ENCODE measurements around the gene BRI3BP. TPM values are rescaled to one million over a fixed set of nuclear protein-coding genes. Genes with fewer than 3 reads are reported as not detected.

BRI3BP gene, protein sequence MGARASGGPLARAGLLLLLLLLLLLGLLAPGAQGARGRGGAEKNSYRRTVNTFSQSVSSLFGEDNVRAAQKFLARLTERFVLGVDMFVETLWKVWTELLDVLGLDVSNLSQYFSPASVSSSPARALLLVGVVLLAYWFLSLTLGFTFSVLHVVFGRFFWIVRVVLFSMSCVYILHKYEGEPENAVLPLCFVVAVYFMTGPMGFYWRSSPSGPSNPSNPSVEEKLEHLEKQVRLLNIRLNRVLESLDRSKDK
- total RNA-seq: 3.4 TPM
- long read RNA-seq, full-length matches to known transcripts: 10 of 10 reads
- long read RNA-seq, partial matches to known transcripts: 0 of 10 reads
- long read RNA-seq, other reads (novel, unspliced or antisense): 0 of 10 reads

GRCh38 chr12:124993626-124994436 is at the start of gene BRI3BP:
BRI3BP (plus strand) TSS chr12:124993645; CDS start chr12:124993791, 146 bp downstream.
- intact Hi-C loops (cut with DNase I): no loop called here

DNA sequence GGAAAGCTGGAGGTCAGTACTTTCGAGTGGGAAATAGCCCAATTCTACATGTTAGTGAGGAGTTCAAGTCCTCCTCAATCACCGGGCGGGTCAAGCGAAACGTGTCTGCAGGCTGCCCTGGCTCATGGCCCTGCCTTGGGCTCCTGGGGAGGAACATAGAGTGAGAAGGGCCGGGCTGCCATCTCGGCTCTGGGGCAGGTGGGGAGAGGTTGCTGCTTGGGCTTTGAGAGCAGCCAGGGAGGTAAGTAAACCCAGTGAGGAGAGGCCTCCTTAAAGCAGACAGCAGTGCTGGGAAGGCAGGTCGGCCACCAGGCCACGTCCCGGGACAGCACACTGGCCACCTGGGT is 47.0 kb upstream of the BRI3BP start:
- intact Hi-C loops (cut with DNase I): no loop called here
- DNase-seq (ENCODE audit: low spot score): no peak

More at GRCh38 chr12:124993626-124994436, at the start of gene BRI3BP:
- no peak for DNase-seq (ENCODE audit: low spot score)

DNA sequence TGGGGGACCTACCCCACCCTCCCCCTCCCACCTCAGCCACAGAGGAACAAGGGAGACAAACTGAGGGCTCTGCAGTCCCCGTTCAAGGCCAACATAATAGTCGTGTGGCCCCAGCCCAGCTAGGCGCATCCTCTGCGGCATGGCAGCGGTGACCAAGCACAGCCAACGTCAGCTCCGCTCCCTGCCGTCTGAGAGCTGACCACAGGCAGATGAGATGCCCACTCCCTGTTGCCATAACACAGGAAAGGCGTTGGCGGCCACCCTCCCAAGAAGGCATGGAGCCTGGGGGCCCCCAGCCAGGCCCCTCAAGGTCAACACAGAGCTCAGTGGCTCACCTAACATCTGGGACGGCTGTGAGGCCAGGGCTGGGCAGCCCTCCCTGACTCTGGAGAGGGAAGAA is 46.4 kb upstream of the BRI3BP start:
- intact Hi-C loops (cut with DNase I): no loop called here
- DNase-seq (ENCODE audit: low spot score): no peak

GRCh38 chr12:124947561-124948398 is 45.7 kb upstream of the BRI3BP start:
- intact Hi-C loops (cut with DNase I): no loop called here
- DNase-seq (ENCODE audit: low spot score): no peak

DNA sequence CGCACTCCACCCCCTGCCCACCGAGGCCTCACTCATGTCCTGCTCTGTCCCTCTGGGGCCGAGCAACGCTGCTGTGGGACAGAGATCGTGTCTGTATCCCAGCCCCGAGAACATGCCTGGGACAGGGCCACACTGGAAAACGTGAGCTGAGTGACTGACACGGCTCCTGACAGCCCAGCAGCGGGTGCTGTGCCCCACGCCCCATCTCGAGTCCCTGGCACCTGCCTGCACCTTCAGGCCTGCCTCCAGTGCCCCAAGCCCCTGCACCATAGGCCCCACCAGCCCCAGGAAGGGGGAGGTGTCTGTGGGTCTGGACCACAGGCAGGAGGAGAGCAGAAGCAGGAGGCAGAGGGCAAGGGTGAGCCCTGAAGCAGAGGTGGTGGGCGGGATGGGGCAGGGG is 44.4 kb upstream of the BRI3BP start:
- no peak for DNase-seq (ENCODE audit: low spot score)
- intact Hi-C loops (cut with DNase I): no loop called here

GRCh38 chr12:124949779-124950728 is 43.4 kb upstream of the BRI3BP start:
- no peak for DNase-seq (ENCODE audit: low spot score)
- intact Hi-C loops (cut with DNase I): no loop called here

- intact Hi-C loops (cut with DNase I): no loop called here
- DNase-seq (ENCODE audit: low spot score): no peak
Measured at GRCh38 chr12:124952295-124952694, 41.1 kb upstream of the BRI3BP start.

DNA sequence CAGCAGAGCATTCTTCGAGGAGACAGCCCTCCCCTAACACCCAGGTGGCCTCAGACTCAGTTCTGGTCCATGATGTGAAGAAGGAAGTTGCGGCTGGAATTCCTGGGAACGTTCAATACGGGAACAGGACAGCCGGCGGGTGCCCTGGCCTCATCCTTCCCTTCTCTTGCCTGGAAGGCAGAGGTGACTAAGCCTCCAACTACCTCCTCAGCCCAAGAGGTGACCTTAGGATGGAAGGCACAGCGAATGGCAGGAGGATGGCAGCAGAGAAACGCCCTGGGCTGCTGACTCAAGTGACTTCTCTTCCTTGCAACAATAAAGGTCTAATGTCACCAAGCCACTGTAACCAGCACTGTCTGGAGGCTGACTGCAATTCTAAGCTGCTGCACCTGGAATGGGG is 40.6 kb upstream of the BRI3BP start:
- intact Hi-C loops (cut with DNase I): no loop called here
- no peak for DNase-seq (ENCODE audit: low spot score)

DNA sequence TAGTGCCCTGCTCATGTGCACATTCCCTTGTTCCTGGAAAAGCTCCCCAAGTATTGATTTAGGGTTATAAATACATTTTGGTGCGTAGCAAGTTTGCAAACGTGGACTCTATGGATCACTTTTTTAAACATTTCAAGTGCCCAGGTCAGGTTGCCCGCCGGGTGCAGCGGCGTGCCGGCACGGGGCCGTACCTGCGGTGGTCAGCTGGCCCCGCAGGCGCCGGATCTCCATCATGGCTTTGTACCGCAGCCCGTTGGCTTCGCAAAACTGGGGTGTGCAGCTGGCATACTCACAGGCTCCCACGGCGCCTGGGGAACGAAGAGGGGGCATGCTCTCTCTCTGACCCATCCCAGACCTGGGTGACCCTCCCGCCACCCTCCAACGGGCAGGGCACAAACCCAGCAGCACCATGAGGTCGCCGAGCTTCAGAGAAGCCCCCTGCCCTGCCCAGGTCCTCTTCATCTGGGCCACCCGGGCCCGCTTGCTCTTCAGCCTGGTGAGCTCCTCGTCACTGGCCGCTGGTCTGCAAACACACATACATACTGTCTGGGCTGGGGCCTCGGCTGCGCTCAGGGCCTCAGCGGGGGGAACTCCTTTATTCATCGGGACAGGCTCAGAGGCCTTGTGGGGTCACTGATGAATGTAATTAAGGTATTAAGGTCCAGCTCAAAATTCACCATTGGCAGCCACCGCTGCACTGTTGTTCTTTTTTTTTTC is 39.6 kb upstream of the BRI3BP start:
- intact Hi-C loops (cut with DNase I): no loop called here
- DNase-seq (ENCODE audit: low spot score): no peak

DNA sequence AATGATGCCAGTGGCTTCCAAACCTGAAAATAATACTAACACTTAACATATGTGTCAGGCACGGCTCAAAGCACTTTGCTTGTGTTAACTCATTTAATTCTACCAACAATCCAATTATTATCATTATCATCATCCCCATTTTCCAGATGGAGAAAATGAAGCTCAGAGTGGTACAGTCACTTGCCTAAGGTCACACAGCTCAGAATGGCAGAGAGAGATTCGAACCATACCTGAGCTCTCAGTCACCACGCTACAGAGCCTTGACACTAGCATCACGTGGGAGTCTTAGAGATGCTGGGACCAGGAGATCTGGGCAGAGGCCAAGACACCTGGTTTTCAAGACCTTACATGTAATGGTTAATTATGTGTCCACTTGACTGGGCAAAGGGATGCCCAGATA is 38.7 kb upstream of the BRI3BP start:
- no peak for DNase-seq (ENCODE audit: low spot score)

DNA sequence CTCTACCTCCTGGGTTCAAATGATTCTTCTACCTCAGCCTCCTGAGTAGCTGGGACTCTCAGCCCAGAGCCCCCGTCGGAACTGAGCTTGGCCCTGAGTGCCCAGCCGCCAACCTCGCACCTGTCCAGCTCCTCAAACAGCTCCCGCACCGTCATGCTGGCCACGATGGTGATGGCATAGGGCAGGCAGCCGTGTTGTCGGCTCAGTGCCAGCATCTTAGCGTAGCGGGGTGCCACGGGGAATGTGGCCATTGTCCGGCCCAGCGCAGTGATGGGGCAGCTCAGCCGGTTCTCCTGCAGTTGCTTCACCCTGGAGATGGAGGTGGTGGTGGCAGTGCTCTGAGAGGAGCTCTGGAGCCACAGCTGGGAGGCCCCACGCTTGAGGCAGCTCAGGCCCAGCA is 36.9 kb upstream of the BRI3BP start:
- no peak for DNase-seq (ENCODE audit: low spot score)
- intact Hi-C loops (cut with DNase I): no loop called here

More for the DNA sequence above, 38.7 kb upstream of the BRI3BP start:
- intact Hi-C loops (cut with DNase I): no loop called here

- no peak for DNase-seq (ENCODE audit: low spot score)
- intact Hi-C loops (cut with DNase I): no loop called here
Measured at GRCh38 chr12:124961055-124961454, 32.4 kb upstream of the BRI3BP start.

DNA sequence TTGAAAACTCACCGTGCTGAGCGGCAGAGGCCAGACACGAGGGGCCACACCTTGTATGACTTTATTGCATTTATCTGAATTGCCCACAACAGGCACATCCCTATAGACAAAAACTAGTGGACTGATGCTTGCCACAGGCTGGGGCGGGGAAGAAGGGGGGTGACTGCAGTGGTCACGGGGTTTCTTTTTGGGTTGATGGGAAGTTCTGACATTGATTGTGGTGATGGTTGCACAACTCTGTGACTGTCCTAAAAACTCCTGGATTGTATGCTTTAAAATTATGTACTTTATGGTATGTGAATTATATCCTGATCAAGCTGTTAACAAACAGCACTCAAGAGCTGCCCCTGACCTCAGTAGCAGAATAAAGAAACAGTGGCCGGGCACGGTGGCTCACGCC is 30.2 kb upstream of the BRI3BP start:
- DNase-seq (ENCODE audit: low spot score): no peak
- intact Hi-C loops (cut with DNase I): no loop called here

DNA sequence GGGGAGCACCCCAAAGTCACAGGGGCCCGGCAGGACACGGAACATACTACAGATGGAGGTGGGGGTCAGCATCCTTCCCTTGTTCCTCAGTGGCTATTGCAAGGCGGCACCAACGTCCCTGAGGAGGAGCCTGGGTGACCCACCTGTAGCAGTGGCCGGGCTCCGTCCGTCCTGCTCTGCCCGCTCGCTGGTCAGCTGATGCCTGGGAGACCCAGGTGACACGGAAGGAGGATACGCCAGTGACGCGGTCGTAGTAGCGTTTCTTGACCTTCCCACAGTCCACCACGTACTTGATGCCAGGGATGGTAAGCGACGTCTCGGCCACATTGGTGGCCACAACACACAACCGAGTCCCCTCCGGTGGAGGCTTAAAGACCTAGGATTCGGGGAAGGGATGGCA is 29.2 kb upstream of the BRI3BP start:
- intact Hi-C loops (cut with DNase I): no loop called here
- no peak for DNase-seq (ENCODE audit: low spot score)

GRCh38 chr12:124964836-124965462 is 28.5 kb upstream of the BRI3BP start:
- intact Hi-C loops (cut with DNase I): no loop called here
- no peak for DNase-seq (ENCODE audit: low spot score)

DNA sequence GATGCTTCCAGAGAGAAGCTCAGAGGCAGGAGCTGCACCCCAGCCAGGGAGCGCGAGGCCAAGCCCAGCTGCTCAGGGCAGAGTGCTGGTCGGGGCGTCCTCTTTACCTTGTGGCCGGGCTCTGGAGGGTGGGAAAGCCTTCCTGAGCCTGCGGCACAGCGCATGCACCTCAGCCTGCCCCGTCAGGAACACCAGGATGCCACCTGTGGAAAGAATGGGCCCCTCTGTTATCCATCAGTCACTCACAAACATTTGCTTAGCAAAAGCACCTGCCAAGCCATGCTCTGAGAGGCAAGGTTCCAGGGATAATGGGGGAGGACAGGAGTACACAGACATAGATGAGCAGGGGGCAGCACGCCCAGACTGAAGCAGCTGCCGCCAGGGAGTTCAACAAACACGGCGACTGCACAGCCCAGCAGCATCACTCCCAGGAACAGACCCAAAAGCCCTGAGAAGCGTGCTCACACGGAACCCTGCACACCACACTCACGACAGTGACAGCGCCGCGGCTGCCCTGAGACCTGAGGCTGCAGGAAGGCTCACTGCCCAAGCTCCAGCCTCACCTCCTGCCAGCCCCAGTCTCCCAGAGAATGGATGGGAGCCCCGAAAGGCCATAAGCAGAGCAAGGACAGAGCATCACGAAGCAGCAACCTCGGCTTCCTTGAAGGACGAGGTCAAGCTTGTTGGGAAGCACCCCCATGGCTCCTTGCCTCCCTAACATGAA is 26.3 kb upstream of the BRI3BP start:
- no peak for DNase-seq (ENCODE audit: low spot score)
- intact Hi-C loops (cut with DNase I): no loop called here

- DNase-seq (ENCODE audit: low spot score): no peak
- intact Hi-C loops (cut with DNase I): no loop called here
Measured at GRCh38 chr12:124968656-124969055, 24.8 kb upstream of the BRI3BP start.

Data from cardiac septum (tissue), 1 donor.